ENCODE measurements around the gene POC1A.
"Not testable (repeated sequence)": the region's sequence is repeated elsewhere in the genome, so short reads cannot be mapped to it uniquely, and the experiment has no call there.

The POC1A gene

GRCh38 chr3:52050571-52050970 is 103.7 kb downstream of the POC1A start:
- no peak overlapping the region for H3K4me3 ChIP-seq (ENCODE audit: low read depth, low read length)
- TF ChIP-seq CTCF (IDR thresholded peaks at IDR 0.05; ENCODE audit: low read depth, low read length), result no peak

GRCh38 chr3:52049503-52049902 is 104.7 kb downstream of the POC1A start:
- TF ChIP-seq CTCF (IDR thresholded peaks at IDR 0.05; ENCODE audit: low read depth, low read length), result no peak
- no peak overlapping the region for H3K4me3 ChIP-seq (ENCODE audit: low read depth, low read length)

- TF ChIP-seq CTCF (IDR thresholded peaks at IDR 0.05; ENCODE audit: low read depth, low read length), result no peak
- H3K4me3 ChIP-seq (ENCODE audit: low read depth, low read length), result no peak overlapping the region
Observed at GRCh38 chr3:52047295-52047960, 106.8 kb downstream of the POC1A start.

GRCh38 chr3:52046902-52047239 is 107.4 kb downstream of the POC1A start:
- TF ChIP-seq CTCF (IDR thresholded peaks at IDR 0.05; ENCODE audit: low read depth, low read length), result no peak
- H3K4me3 ChIP-seq (ENCODE audit: low read depth, low read length), result no peak overlapping the region

- no peak for TF ChIP-seq CTCF (IDR thresholded peaks at IDR 0.05; ENCODE audit: low read depth, low read length)
- no peak overlapping the region for H3K4me3 ChIP-seq (ENCODE audit: low read depth, low read length)
Observed at GRCh38 chr3:52046186-52046901, 107.9 kb downstream of the POC1A start.

GRCh38 chr3:52044869-52045619 is 109.2 kb downstream of the POC1A start:
- TF ChIP-seq CTCF (IDR thresholded peaks at IDR 0.05; ENCODE audit: low read depth, low read length), result no peak

GRCh38 chr3:52043750-52044149 is 110.5 kb downstream of the POC1A start:
- TF ChIP-seq CTCF (IDR thresholded peaks at IDR 0.05; ENCODE audit: low read depth, low read length), result no peak

More at GRCh38 chr3:52044869-52045619, 109.2 kb downstream of the POC1A start:
- no peak overlapping the region for H3K4me3 ChIP-seq (ENCODE audit: low read depth, low read length)

GRCh38 chr3:52043039-52043438 is 111.2 kb downstream of the POC1A start:
- not testable (repeated sequence) for H3K4me3 ChIP-seq (ENCODE audit: low read depth, low read length)

More at GRCh38 chr3:52043750-52044149, 110.5 kb downstream of the POC1A start:
- H3K4me3 ChIP-seq (ENCODE audit: low read depth, low read length), result no peak overlapping the region

All from WI38 (cell line).